ENCODE results near the gene NMNAT2. TPM values are rescaled to one million over a fixed set of nuclear protein-coding genes. Genes with fewer than 3 reads are reported as not detected.

NMNAT2 gene
- total RNA-seq, 1 donor from 2014 or later = 0.50 TPM

- Mint-ChIP-seq H3K4me1 (ENCODE audit: low read depth, unreplicated experiment) (peaks cover 10% of the 10 kb centered on the region), H3K9me3 (ENCODE audit: unreplicated experiment) (no peaks in the 10 kb centered on the region), H3K4me3 (ENCODE audit: unreplicated experiment) (no peak overlapping the region), H3K36me3 (ENCODE audit: low read depth, unreplicated experiment) (no peaks in the 10 kb centered on the region), H3K27me3 (ENCODE audit: low read depth, unreplicated experiment) (peaks cover 2% of the 10 kb centered on the region), H3K27ac (ENCODE audit: unreplicated experiment) (no peak overlapping the region)
- H3K9ac ChIP-seq (ENCODE audit: low read length) = no peak overlapping the region
- H3K9me3 ChIP-seq (ENCODE audit: insufficient read depth, low read depth, low read length) = no peaks in the 10 kb centered on the region
- H3K4me2 ChIP-seq (ENCODE audit: low read length) = no peak overlapping the region
- H3K36me3 ChIP-seq (ENCODE audit: insufficient read depth, low read length) = no peaks in the 10 kb centered on the region
- H3K79me2 ChIP-seq (ENCODE audit: insufficient read depth, low read length) = no peaks in the 10 kb centered on the region
- TF ChIP-seq EZH2 (IDR thresholded peaks at IDR 0.05; ENCODE audit: insufficient read depth, low read length) (no peak), CTCF (IDR thresholded peaks at IDR 0.05; ENCODE audit: insufficient read depth, low read depth, low read length) (no peak)
- H3K4me1 ChIP-seq (ENCODE audit: insufficient read depth, low read length) = no peaks in the 10 kb centered on the region
- no peak overlapping the region for H2AFZ ChIP-seq (ENCODE audit: low read depth, low read length)
- no peak overlapping the region for H3K4me3 ChIP-seq (ENCODE audit: insufficient read depth, low read depth, low read length)
- DNase-seq (ENCODE audit: low read depth) (no peak), FAIRE-seq (no peak)
- no peaks in the 10 kb centered on the region for H3K27me3 ChIP-seq (ENCODE audit: insufficient read depth, low read length)
- H3K27ac ChIP-seq (ENCODE audit: low read depth, low read length) = no peak overlapping the region
- H4K20me1 ChIP-seq (ENCODE audit: insufficient read depth, low read length) = no peaks in the 10 kb centered on the region
Measured at GRCh38 chr1:183300395-183300794, 117.8 kb downstream of the NMNAT2 start.

- Mint-ChIP-seq H3K9me3 (ENCODE audit: unreplicated experiment) (no peaks in the 10 kb centered on the region), H3K27ac (ENCODE audit: unreplicated experiment) (no peak overlapping the region), H3K4me1 (ENCODE audit: low read depth, unreplicated experiment) (peaks cover 9% of the 10 kb centered on the region), H3K4me3 (ENCODE audit: unreplicated experiment) (no peak overlapping the region), H3K27me3 (ENCODE audit: low read depth, unreplicated experiment) (peaks cover 2% of the 10 kb centered on the region), H3K36me3 (ENCODE audit: low read depth, unreplicated experiment) (no peaks in the 10 kb centered on the region)
- Histone ChIP-seq H3K27me3 (ENCODE audit: insufficient read depth, low read length) (no peaks in the 10 kb centered on the region), H3K4me2 (ENCODE audit: low read length) (no peak overlapping the region), H4K20me1 (ENCODE audit: insufficient read depth, low read length) (no peaks in the 10 kb centered on the region), H3K36me3 (ENCODE audit: insufficient read depth, low read length) (no peaks in the 10 kb centered on the region), H3K9ac (ENCODE audit: low read length) (no peak overlapping the region), H2AFZ (ENCODE audit: low read depth, low read length) (no peak overlapping the region), H3K4me1 (ENCODE audit: insufficient read depth, low read length) (peaks cover 6% of the 10 kb centered on the region), H3K27ac (ENCODE audit: low read depth, low read length) (no peak overlapping the region), H3K79me2 (ENCODE audit: insufficient read depth, low read length) (no peaks in the 10 kb centered on the region), H3K9me3 (ENCODE audit: insufficient read depth, low read depth, low read length) (no peaks in the 10 kb centered on the region), H3K4me3 (ENCODE audit: insufficient read depth, low read depth, low read length) (no peak overlapping the region)
- FAIRE-seq (no peak), DNase-seq (ENCODE audit: low read depth) (no peak)
- no peak for TF ChIP-seq EZH2 (IDR thresholded peaks at IDR 0.05; ENCODE audit: insufficient read depth, low read length)
- no peak for TF ChIP-seq CTCF (IDR thresholded peaks at IDR 0.05; ENCODE audit: insufficient read depth, low read depth, low read length)
Measured at GRCh38 chr1:183296782-183297181, 121.4 kb downstream of the NMNAT2 start.

- H3K27me3 Mint-ChIP-seq (ENCODE audit: low read depth, unreplicated experiment) = peaks cover 2% of the 10 kb centered on the region
- Histone ChIP-seq H3K9me3 (ENCODE audit: insufficient read depth, low read depth, low read length) (no peaks in the 10 kb centered on the region), H3K36me3 (ENCODE audit: insufficient read depth, low read length) (no peaks in the 10 kb centered on the region)
Measured at GRCh38 chr1:183295521-183295920, 122.7 kb downstream of the NMNAT2 start.

More at GRCh38 chr1:183295521-183295920, 122.7 kb downstream of the NMNAT2 start:
- H3K9ac ChIP-seq (ENCODE audit: low read length) = no peak overlapping the region
- H3K27ac ChIP-seq (ENCODE audit: low read depth, low read length) = no peak overlapping the region
- TF ChIP-seq EZH2 (IDR thresholded peaks at IDR 0.05; ENCODE audit: insufficient read depth, low read length) (no peak), CTCF (IDR thresholded peaks at IDR 0.05; ENCODE audit: insufficient read depth, low read depth, low read length) (no peak)
- H3K4me3 ChIP-seq (ENCODE audit: insufficient read depth, low read depth, low read length) = no peak overlapping the region
- H3K36me3 Mint-ChIP-seq (ENCODE audit: low read depth, unreplicated experiment) = no peaks in the 10 kb centered on the region
- no peaks in the 10 kb centered on the region for H3K9me3 Mint-ChIP-seq (ENCODE audit: unreplicated experiment)
- H3K4me1 Mint-ChIP-seq (ENCODE audit: low read depth, unreplicated experiment) = peaks cover 13% of the 10 kb centered on the region
- no peaks in the 10 kb centered on the region for H3K79me2 ChIP-seq (ENCODE audit: insufficient read depth, low read length)
- no peak overlapping the region for H3K27ac Mint-ChIP-seq (ENCODE audit: unreplicated experiment)
- H3K4me2 ChIP-seq (ENCODE audit: low read length) = no peak overlapping the region
- no peak for FAIRE-seq
- H3K27me3 ChIP-seq (ENCODE audit: insufficient read depth, low read length) = no peaks in the 10 kb centered on the region
- H3K4me3 Mint-ChIP-seq (ENCODE audit: unreplicated experiment) = no peak overlapping the region
- DNase-seq (ENCODE audit: low read depth) = no peak
- no peaks in the 10 kb centered on the region for H4K20me1 ChIP-seq (ENCODE audit: insufficient read depth, low read length)
- no peak overlapping the region for H2AFZ ChIP-seq (ENCODE audit: low read depth, low read length)
- peaks cover 13% of the 10 kb centered on the region for H3K4me1 ChIP-seq (ENCODE audit: insufficient read depth, low read length)
